GM18511 (cell line): ENCODE data around the gene SLC44A5.
"Not testable (repeated sequence)": the region's sequence is repeated elsewhere in the genome, so short reads cannot be mapped to it uniquely, and the experiment has no call there.

ENCODE experiments used
- ATAC-seq: cut with Tn5 transposase; IDR thresholded peaks from one replicate; pipeline ENCODE4 v1.9.1; 2021; ENCODE audit warnings: mild to moderate bottlenecking, moderate library complexity; ENCODE audit not compliant: unreplicated experiment

The SLC44A5 gene

DNA sequence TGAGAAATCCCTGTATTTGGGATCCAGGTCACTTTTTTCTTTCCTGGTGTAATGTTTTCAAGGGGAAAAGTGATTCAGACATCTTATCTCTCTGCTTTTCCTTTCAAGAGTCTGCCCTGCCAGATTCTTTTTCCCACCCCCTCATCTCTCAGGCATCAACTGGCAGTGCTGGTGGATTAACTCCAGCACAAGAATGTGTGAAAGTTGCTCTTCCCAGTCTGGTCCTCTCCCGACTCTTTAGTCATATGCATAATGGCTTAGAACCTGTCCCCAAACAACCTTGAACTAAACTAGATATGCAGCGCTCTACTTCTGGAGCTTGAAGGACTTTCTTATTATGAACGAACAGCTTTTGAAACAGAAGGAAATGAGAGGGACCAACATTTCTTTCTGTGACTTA, 88.5 kb downstream of the SLC44A5 start:
- ATAC-seq = no peak

DNA sequence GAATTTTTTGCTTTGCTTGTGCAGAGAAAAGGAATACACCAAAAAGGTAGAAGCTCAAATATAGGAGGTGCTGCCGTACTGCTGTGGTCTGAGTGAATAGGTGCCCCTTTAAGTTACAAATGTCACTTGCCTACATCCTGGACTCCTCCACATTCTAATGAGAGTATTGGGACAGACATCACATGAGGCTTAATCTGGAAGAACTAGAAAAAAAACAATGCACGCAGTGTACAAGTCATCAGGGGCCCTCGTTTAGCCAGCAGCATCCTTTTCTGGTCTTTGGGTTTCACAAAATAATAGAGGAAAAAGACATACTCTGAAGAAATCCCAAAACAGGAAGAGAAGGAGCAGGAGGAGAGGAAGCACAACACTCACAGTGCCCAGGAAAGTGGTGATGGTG, 89.3 kb downstream of the SLC44A5 start:
- no peak for ATAC-seq

DNA sequence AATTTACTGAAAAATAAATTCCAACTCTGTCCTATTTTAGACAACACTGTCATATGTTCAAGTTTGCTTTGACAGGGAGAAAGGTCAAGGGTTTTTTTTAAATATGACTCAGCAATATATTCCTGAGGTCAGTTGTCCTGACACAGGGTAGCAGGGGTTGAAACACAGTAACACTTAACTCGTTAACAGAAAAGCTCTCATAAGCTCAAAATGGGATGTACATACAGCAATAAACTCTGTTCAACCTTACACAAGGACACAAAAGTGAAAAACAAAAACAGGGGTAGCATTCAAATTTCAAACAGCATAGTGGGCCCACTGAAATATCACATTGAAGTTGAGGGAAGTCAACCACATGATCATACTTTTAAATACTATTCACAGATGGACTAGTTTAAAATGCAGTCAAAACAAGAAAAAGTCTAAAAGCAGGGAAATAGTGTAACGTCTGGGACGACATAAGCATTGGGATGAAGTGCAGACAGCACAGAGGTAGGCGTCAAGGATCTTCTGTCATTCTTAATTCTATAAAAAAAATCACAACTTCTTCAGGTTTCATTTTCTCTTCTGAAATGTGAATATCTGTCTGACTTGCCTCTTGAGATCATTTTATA, 89.9 kb downstream of the SLC44A5 start:
- ATAC-seq = no peak

DNA sequence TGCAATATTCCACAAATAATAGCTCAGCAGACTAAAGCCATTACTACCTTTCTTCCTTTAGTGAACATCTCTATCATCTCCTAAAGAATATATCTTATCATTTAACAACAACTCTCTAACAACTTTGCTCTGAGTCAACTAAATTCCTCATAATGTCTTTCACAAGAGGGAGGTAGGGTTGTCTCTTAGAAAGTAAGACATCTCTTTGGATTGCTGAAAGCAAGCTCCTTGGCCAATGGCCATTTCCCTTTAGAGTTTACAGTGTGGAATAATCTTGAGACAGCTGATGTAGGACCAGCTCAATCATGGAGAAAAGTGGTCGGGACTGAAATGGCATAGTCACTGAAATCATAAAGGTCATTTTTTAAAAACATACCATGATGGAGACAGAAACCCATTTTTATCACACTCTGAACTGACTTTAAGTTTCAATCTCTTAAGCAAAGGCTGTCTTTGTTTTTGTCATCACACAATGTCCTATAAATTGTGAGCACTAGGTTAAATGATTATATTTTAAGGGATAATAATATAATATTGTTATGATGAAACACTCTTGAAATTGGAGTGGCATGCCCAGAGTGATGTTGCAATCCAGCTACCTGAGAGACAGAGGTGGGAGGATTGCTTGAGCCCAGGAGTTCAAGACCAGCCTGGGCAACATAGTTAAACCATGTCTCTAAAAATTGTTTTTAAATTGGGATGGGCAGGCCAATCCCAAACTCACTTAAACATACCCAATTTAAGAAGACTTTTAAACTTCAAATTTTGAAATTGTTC, 91.1 kb downstream of the SLC44A5 start:
- no peak for ATAC-seq

DNA sequence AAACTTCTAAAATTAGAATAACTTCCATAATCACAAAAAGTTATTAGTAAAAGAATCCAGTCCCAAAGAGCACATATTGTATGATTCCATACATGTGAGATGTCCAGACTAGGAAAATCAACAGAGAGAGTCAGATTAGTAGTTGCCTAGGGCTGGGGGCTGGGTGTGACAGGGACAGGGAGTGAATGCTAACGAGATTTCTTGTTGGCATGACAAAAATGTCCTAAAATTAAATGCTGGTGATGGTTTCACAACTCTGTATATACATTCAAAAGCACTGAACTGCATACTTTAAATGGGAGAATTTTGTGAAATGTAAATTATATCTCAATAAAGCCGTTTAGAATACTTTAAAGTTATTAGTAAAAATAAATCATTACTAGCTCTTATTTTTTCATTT, 92.2 kb downstream of the SLC44A5 start:
- ATAC-seq = no peak

DNA sequence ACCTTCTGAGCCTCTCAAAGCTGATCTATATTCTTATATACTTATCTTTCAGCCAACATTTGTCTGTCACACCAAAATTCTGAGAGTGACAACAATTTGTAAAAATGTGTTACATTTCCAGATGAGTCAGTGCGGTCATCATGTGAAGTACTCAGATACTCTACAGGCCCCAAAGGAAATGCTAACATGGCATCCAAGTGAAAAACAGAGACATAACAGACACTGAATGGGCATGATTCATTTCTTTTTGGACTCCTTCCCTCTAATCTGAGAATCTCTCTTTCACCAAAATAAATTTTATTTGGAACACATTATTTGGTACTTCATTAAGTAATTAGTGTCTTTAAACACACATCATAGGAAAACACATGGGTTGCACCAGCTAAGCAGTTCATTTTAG, 96.6 kb downstream of the SLC44A5 start:
- no peak for ATAC-seq

DNA sequence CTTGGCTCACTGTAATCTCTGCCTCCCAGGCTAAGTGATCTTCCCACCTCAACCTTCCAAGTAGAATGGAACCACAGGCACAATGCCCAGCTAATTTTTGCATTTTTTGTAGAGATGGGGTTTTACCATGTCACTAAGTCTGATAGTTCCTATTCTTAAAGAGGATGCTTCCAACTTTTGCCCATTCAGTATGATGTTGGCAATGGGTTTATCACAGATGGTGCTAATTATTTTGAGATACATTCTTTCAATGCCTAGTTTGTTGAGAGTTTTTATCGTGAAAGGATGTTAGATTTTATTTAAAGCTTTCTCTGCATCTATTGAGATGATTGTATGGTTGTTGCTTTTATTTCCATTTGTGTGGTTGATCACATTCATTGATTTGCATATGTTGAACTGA, 103.9 kb downstream of the SLC44A5 start:
- ATAC-seq = no peak

DNA sequence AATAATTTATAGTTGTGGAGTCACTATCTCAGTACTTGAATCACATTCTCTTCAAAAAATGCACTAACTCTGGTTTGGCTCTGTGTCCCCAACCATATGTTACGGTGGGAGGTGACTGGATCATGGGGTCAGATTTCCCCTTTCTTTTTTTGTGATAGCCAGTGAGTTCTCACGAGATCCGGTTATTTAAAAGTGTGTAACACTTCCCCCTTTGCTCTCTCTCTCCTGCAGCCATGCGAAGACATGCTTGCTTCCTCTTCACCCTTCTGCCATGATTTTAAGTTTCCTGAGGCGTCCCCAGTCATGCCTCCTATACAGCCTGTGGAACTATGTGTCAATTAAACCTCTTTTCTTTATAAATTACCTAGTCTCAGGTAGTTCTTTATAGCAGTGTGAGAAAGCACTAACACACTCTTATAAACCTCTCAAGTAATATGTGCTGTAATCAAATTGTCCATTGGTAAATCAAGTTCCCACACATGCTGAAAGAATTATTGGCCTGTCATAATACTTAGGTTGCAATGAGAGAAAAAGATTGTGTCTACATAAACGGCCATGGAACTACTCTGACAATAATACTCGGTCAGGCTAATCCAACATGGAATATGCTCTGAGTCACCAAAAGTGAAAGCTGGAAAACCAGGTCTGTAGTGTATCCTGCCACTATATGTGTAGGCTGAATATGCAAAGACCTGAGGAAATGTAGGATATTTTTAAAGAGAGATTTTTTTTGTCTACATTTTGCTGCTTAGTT, 107.5 kb downstream of the SLC44A5 start:
- ATAC-seq = no peak

DNA sequence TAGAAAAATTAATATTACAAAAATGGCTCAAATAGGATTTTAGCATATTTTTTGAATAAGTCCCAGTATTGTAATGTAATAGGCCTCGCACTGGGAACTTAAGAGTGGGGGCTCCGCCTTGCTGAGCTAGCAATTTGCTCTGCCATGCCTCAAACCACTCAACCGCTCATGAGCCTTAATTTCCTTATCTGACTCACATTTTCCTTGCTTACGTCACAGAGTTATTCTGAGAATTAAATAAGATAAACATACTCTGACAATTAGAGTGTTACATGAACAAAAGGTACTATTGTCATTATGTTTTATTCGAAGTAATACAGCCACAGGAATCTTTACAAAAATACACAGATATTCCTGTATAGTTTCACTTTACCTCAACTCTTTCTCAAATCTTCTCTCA, 108.1 kb downstream of the SLC44A5 start:
- no peak for ATAC-seq

DNA sequence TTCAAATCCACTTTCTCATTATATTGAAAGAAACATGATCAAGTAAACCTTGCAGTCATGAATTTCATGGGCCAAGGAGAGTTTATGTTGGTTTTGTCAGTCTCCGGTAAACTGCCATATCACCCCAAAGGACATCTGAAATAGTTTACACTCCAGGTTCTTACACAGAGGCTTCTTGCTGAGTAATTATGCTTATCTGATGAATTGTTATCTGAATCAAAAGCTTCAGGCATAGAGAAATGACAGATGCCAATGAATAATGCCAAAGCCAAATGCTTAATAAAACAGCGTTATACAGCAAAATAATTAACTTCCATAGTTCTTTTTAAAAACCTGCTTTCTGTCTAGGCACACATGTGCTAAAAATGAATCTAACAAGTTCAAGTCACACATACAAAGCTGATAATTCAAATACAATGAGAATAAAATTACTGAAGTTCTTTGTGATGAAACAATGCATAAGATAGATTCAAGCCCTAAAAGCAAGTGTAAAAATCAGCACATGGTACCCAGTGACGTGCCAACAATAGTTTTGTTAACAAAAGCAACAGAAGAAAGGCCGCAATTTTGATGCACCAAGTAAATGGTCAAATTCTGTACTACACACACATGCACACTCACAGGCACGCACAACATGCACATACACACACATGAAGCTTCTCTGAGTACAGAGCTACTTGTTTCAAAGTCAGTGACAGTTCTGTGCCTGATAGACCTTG, 109.2 kb downstream of the SLC44A5 start:
- ATAC-seq = no peak

DNA sequence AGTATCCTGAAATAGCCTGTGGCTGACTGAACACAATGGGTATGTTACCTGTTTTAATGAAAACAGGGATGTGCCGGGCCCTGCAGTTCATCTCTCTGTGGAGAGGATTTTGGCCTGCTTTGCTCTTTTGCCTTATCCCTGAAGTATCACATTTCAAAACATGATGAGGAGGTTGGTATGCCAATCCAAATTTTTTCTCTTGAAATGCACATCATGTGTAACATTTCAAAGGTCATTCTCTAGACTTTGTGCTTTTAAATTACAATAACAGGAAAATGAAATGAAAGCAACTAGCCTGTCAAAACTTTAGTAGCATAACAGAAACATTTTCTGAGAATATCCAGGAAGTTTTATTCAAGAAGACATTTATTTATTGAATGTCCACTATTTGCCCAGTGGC, 118.9 kb downstream of the SLC44A5 start:
- ATAC-seq = no peak

DNA sequence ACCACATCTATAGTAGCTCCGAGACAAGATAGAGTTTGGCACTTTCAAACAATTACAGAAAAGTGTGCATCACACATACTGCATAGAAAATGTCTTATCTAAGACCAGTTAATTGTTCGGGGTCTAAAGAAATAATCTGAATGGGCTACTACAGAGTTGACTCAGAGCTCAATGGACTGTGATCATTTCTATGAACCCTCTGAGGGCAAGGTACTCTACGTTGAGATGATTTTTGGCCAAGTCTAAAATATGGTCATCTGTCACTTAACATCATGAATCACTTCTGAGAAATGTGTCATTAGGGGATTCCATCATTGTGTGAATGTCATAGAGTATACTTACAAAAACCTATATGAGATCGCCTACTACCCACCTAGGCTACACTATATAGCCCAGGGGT, 123.5 kb downstream of the SLC44A5 start:
- no peak for ATAC-seq

DNA sequence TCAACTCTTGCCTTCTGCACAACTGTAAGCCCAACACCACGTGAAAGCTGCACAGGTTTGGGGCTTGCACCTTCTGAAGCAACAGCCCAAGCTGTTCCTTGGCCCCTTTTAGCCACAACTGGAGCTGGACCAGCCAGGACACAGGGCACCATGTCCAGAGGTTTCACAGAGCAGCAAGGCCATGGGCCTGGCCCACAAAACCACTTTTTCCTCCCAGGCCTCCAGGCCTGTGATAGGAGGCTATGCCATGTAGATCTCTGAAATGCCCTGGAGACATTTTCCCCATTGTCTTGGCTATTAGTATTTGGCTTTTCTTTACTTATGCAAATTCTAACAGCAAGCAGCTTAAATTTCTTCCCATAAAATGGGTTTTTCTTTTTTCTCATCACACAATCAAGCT, 126.1 kb downstream of the SLC44A5 start:
- no peak for ATAC-seq

DNA sequence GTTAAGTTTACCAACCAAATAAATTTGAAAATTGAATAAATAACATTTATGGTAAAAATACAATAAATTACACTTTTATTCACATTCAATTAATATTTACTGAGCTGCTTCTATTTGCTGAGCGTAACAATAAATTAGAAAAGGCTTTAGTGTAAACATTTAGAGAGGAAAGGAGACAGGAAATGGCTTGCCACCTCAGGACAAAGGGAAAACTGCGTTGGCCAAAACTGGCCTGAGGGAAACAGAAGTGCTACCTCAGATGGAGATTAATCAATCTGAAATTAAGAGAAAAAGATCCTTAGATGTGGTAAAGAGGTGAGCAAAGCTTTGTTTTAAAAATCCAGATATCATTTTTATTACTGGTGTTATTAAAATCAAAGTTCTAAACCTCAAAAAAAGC, 128.0 kb downstream of the SLC44A5 start:
- no peak for ATAC-seq

DNA sequence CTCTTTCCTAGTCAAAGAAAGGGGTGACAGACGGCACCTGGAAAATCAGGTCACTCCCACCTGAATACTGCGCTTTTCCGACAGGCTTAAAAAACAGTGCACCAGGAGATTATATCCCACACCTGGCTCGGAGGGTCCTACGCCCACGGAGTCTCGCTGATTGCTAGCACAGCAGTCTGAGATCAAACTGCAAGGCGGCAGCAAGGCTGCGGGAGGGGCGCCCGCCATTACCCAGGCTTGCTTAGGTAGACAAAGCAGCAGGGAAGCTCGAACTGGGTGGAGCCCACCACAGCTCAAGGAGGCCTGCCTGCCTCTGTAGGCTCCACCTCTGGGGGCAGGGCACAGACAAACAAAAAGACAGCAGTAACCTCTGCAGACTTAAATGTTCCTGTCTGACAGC, 134.4 kb downstream of the SLC44A5 start:
- ATAC-seq = not testable (repeated sequence)

DNA sequence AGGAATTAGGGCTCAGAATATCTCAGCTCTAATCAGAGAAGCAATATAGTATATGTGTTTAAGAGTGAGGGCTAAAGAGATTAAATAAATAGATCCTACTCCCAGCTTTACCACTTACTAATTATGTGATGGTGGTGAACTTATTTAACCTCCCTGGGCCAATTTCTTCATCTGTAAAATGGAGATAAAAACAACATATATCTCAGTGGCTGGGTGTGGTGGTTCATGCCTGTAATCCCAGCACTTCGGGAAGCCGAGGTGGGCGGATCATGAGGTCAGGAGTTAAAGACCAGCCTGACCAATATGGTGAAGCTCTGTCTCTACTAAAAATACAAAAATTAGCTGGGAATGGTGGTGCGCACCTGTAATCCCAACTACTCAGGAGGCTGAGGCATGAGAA, 135.2 kb downstream of the SLC44A5 start:
- no peak for ATAC-seq

DNA sequence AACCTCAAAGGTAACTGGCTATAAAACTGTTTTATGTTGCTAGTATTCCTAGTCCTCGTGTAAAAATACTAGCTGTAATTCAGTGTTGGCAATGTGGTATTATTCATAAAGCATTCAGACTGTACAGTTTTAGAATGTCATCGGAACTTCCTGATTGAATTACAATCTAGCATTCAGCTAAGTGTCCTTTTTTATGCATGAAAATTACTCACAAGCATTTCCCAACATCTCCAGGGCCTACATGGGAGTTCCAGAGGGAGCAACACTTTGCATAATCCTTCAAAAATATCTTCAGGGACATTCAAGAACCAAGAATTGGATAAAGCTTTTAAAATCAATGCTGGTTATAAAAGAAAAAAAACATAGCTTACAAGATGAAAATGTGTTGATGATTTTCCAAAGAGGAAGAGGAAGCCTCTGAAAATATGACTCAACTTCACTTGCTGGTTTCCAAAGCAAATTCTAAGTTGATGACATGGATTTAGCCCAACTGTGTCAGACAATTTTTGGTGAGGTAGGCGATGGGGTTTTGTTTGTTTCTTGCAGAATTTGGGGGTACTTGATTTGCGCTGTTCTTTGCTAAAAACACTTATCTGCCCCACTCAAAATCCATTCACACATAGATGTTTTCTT, 137.8 kb downstream of the SLC44A5 start:
- no peak for ATAC-seq

DNA sequence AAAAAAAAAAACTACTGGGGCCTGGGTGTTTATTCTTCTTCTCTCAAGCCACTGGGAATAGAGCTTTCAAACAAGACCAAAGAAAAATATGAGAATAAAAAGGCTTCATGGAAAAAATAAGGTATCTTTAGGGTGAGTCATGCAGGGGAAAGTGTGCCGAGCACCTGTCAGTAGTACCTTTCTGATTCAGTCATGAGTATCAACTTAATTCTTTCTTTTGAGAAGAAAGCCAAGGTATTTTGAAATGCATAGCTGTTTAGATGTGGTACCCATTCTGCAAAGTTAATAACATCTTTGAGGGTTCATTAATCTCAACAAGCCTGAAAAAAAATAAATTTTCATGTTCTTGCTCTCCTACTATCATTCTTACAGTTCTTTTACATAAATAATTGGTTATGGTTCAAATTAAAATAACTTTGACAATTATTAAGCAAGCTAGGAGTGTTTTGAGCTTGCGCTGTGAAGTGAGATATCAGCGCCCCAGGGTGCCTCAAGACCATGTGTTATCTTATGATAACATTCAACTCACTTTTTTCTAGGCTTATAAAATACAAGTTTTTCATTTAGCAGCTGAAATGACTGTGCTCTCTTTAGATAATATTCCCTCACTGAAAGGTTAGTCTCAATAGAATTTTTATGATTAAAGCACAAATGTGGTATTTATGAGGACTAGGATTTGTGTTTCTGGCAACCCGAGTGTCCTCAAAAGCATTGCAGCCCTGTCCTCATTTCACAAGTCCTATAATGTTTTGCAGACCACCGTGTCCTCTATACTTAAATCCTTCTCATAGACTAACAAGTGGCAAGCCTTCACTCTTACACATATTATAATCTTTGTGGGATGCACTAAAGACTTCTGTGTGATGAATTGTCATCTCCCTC, 138.6 kb downstream of the SLC44A5 start:
- ATAC-seq = no peak

DNA sequence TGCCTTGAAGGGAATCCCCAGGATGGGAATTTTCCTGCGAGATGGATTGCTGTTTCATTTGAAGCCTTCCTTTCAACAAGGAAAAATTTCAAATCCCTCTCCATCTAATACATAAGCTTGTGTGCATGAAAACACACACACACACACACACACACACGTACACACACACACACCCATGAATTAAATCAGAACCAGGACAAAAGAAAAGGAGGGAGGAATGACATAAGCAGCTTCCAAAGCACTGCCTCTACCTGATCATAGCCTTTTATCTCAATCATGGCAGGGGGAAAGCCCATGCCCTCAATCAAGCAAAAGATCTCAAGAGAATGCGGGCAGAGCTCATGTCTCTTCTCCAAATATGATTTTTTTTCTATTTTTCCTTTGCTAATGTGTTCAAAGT, 139.7 kb downstream of the SLC44A5 start:
- no peak for ATAC-seq

DNA sequence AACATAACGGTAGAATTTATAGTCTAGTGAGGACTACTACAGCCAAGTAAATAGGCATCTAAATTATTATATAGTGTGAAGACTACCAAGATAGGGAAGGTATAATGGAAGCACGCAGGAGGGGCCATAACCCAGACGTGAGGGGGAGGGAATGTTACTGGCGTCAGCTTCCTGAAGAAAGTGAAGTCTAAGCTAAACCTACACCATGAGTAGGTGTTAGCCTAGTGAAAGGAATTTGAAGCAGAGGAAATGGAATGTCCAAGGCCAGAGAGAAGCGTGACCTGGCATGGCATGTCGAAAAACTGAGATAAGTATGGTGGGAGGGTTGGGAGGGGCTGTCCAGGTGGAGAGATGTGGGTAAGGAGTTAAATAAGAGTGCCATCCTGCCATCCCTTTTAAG, 140.5 kb downstream of the SLC44A5 start:
- ATAC-seq = no peak
